T47D (cell line): ENCODE measurements around the gene KNG1.
"Not testable (repeated sequence)": the region's sequence is repeated elsewhere in the genome, so short reads cannot be mapped to it uniquely, and the experiment has no call there.

Source experiments
- DNase-seq, 2 experiments: peaks; one replicate each; pipeline versions ENCODE4 v3.0.0 to v3.0.0-alpha.2; 2011 to 2012; ENCODE audit warnings: low read depth in 1 of 2, low spot score in 1 of 2
- JUND ChIP-seq: IDR thresholded peaks from 2 replicates; pipeline ENCODE4 v1.6.1; 2012; ENCODE audit warnings: low read depth
- in situ Hi-C: cut with HindIII; loops from 2 replicates; pipeline ENCODE4 v1.10.0; 2016; ENCODE audit warnings: low sequenced_read_pairs, low pct_unique_long_range_greater_than_20kb

Gene KNG1

GRCh38 chr3:186693843-186694242 is 23.3 kb upstream of the KNG1 start:
- no peak for TF ChIP-seq JUND
- in situ Hi-C loops, result no loop called here
- no peak for DNase-seq

GRCh38 chr3:186694288-186695032 is 22.7 kb upstream of the KNG1 start:
- in situ Hi-C loops, result no loop called here

GRCh38 chr3:186696522-186696921 is 20.6 kb upstream of the KNG1 start:
- no peak for DNase-seq
- in situ Hi-C loops, result no loop called here
- TF ChIP-seq JUND, result no peak

More at GRCh38 chr3:186694288-186695032, 22.7 kb upstream of the KNG1 start:
- DNase-seq, result no peak
- TF ChIP-seq JUND, result no peak

- no peak for TF ChIP-seq JUND
- no peak for DNase-seq
- in situ Hi-C loops, result no loop called here
These were observed 19.6 kb upstream of the KNG1 start for GRCh38 chr3:186697510-186697909.

GRCh38 chr3:186700267-186700666 is 16.9 kb upstream of the KNG1 start:
- in situ Hi-C loops, result no loop called here
- no peak for TF ChIP-seq JUND
- no peak for DNase-seq

- DNase-seq, in situ Hi-C loops: not testable (repeated sequence)
These were observed 14.7 kb upstream of the KNG1 start for GRCh38 chr3:186702451-186702850.

- DNase-seq, result no peak
- TF ChIP-seq JUND, result no peak
- in situ Hi-C loops, result no loop called here
These were observed 11.0 kb upstream of the KNG1 start for GRCh38 chr3:186705882-186706780.

- in situ Hi-C loops, result no loop called here
- DNase-seq, result no peak
- no peak for TF ChIP-seq JUND
These were observed 8.0 kb upstream of the KNG1 start for GRCh38 chr3:186708983-186709679.

- in situ Hi-C loops, DNase-seq: not testable (repeated sequence)
These were observed 6.5 kb upstream of the KNG1 start for GRCh38 chr3:186710694-186711093.

GRCh38 chr3:186713499-186713898 is 3.7 kb upstream of the KNG1 start:
- DNase-seq, result no peak
- in situ Hi-C loops, result no loop called here
- TF ChIP-seq JUND, result no peak

- in situ Hi-C loops, result no loop called here
- no peak for DNase-seq
- TF ChIP-seq JUND, result no peak
These were observed 3.0 kb downstream of the KNG1 start for GRCh38 chr3:186719945-186720739.

- DNase-seq, result peak in 1 of 2 experiments; percentile 45
- TF ChIP-seq JUND, result no peak
- in situ Hi-C loops, result no loop called here
These were observed 5.3 kb downstream of the KNG1 start for GRCh38 chr3:186722457-186722856.
